Keratinocyte (primary cell): ENCODE measurements around the gene NIPBL.

Experiments used
- EZH2 ChIP-seq: IDR thresholded peaks from one replicate; pipeline ENCODE4 v1.6.1; 2012; ENCODE audit warnings: inconsistent platforms, mild to moderate bottlenecking, low read length, moderate library complexity
- TF ChIP-seq, protein P1 (sequence below), 3 experiments: IDR thresholded peaks in 1 of 3; conservative IDR thresholded peaks in 1 of 3; optimal IDR thresholded peaks in 1 of 3; 2 replicates in 2 of 3; 3 replicates in 1 of 3; pipeline versions ENCODE3 to v1.5.1; 2011; ENCODE audit warnings: low read length in 3 of 3, mild to moderate bottlenecking in 3 of 3, moderate library complexity in 2 of 3, control low read depth in 1 of 3, inconsistent platforms in 1 of 3; ENCODE audit not compliant: insufficient read depth in 2 of 3; ENCODE audit errors: extremely low read depth in 1 of 3

DNA sequence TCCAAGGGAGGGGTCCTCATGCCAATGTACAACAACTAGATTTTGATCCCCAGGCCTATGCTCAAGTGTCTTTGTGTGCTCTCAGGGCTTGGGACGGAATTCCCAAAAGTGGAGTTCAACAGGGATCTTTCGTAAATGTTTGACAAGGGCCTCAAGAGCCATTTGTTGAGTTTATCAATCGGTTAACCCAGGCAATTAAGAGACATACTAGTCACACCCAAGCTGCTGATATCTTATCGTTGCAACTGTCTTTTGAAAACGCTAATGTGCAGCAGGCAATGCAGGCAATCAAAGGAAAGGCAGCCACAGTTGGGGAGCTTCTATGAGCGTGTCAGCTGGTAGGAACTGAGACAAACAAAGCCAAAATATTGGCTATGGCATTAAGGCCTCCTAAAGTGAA lies 211.4 kb downstream of the NIPBL start:
- TF ChIP-seq, protein P1, sequence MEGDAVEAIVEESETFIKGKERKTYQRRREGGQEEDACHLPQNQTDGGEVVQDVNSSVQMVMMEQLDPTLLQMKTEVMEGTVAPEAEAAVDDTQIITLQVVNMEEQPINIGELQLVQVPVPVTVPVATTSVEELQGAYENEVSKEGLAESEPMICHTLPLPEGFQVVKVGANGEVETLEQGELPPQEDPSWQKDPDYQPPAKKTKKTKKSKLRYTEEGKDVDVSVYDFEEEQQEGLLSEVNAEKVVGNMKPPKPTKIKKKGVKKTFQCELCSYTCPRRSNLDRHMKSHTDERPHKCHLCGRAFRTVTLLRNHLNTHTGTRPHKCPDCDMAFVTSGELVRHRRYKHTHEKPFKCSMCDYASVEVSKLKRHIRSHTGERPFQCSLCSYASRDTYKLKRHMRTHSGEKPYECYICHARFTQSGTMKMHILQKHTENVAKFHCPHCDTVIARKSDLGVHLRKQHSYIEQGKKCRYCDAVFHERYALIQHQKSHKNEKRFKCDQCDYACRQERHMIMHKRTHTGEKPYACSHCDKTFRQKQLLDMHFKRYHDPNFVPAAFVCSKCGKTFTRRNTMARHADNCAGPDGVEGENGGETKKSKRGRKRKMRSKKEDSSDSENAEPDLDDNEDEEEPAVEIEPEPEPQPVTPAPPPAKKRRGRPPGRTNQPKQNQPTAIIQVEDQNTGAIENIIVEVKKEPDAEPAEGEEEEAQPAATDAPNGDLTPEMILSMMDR (optimal IDR thresholded peaks at IDR 0.05 in 1 of 3, IDR thresholded peaks at IDR 0.05 in 1 of 3, conservative IDR thresholded peaks at IDR 0.05 in 1 of 3; ENCODE audit: extremely low read depth in 1 of 3, insufficient read depth in 2 of 3, low read length in 3 of 3) = no peak
- TF ChIP-seq EZH2 = no peak
